Measurements from ENCODE around the gene ANKIB1. TPM values are rescaled to one million over a fixed set of nuclear protein-coding genes. Genes with fewer than 3 reads are reported as not detected.

Gene ANKIB1
- total and polyA plus RNA-seq, 4 donors: 3.9 to 14.8 (median 8.4) TPM

- TF ChIP-seq MAX (IDR thresholded peaks at IDR 0.05) (no peak), ZBTB33 (IDR thresholded peaks at IDR 0.05) (no peak), NR2F2 (IDR thresholded peaks at IDR 0.05) (no peak), FOXA1 (IDR thresholded peaks at IDR 0.05) (no peak), EGR1 (IDR thresholded peaks at IDR 0.05; ENCODE audit: low read depth in 2 of 2) (no peak), HNF4A (conservative IDR thresholded peaks at IDR 0.05) (no peak), YY1 (IDR thresholded peaks at IDR 0.05) (no peak), REST (IDR thresholded peaks at IDR 0.05) (no peak), SP1 (IDR thresholded peaks at IDR 0.05) (no peak), FOXA2 (IDR thresholded peaks at IDR 0.05) (no peak), TAF1 (conservative IDR thresholded peaks at IDR 0.05) (no peak), CTCF (IDR thresholded peaks at IDR 0.05; ENCODE audit: low read depth, low read length, missing input control) (no peak), JUND (IDR thresholded peaks at IDR 0.05) (no peak), RXRA (IDR thresholded peaks at IDR 0.05) (no peak), ATF3 (IDR thresholded peaks at IDR 0.05) (no peak), GABPA (IDR thresholded peaks at IDR 0.05 in 1 of 2, conservative IDR thresholded peaks at IDR 0.05 in 1 of 2) (no peak), RAD21 (IDR thresholded peaks at IDR 0.05) (no peak), HNF4G (IDR thresholded peaks at IDR 0.05) (no peak)
- Histone ChIP-seq H3K36me3 (ENCODE audit: control insufficient read depth in 4 of 4, insufficient read depth in 3 of 4, low read depth in 1 of 4, low read length in 3 of 4) (no peaks in the 10 kb centered on the region), H3K4me1 (ENCODE audit: control insufficient read depth in 4 of 4, insufficient read depth in 4 of 4, low read length in 3 of 4) (no peaks in the 10 kb centered on the region), H3K27me3 (ENCODE audit: control insufficient read depth in 4 of 4, insufficient read depth in 4 of 4, low read length in 3 of 4) (no peaks in the 10 kb centered on the region), H3K9me3 (ENCODE audit: control insufficient read depth in 4 of 4, low read length in 3 of 4) (no peaks in the 10 kb centered on the region), H3K4me3 (ENCODE audit: low read depth in 1 of 3, low read length in 3 of 3) (no peak overlapping the region), H3K9ac (ENCODE audit: low read depth in 1 of 2, low read length in 2 of 2) (no peak overlapping the region), H3K27ac (ENCODE audit: low read depth in 1 of 2, low read length in 2 of 2) (no peak overlapping the region)
- WGBS: 92% methylated on average over 5 of the region's 5 CpGs
- DNase-seq (ENCODE audit: low spot score): no peak
Measured at GRCh38 chr7:92415225-92415624, 169.5 kb downstream of the ANKIB1 start.
